Liver (tissue), 9 donors: ENCODE measurements around the gene PSORS1C1. TPM values are rescaled to one million over a fixed set of nuclear protein-coding genes. Genes with fewer than 3 reads are reported as not detected.
A peak's percentile ranks its signal among the peaks of the same experiment; 100 is the strongest.

Experiments used
- DNase-seq: peaks from one replicate; pipeline ENCODE4 v3.0.0-alpha.2; 2017; ENCODE audit warnings: low spot score
- H3K27ac ChIP-seq, 2 donors: one replicate each; pipeline ENCODE4 v1.7.0; 2013; ENCODE audit warnings: inconsistent platforms in 2 of 2, low read length in 2 of 2, control low read depth in 1 of 2, low read depth in 1 of 2, mild to moderate bottlenecking in 1 of 2
- H3K27me3 ChIP-seq, 4 donors: one replicate each; pipeline versions ENCODE4 v1.6.1 to v1.7.0; 2013; ENCODE audit warnings: low read length in 3 of 4, inconsistent platforms in 1 of 4, mild to moderate bottlenecking in 1 of 4, moderate library complexity in 1 of 4; ENCODE audit not compliant: control insufficient read depth in 4 of 4, insufficient read depth in 4 of 4
- H3K36me3 ChIP-seq, 4 donors: one replicate each; pipeline versions ENCODE4 v1.6.1 to v1.7.0; 2013; ENCODE audit warnings: low read length in 3 of 4, mild to moderate bottlenecking in 3 of 4, low read depth in 1 of 4, moderate library complexity in 1 of 4; ENCODE audit not compliant: control insufficient read depth in 4 of 4, insufficient read depth in 3 of 4
- H3K4me1 ChIP-seq, 4 donors: one replicate each; pipeline versions ENCODE4 v1.6.1 to v1.7.0; 2013; ENCODE audit warnings: low read length in 3 of 4, mild to moderate bottlenecking in 3 of 4, moderate library complexity in 1 of 4; ENCODE audit not compliant: control insufficient read depth in 4 of 4, insufficient read depth in 4 of 4
- H3K4me3 ChIP-seq, 3 donors: one replicate each; pipeline versions ENCODE4 v1.6.1 to v1.7.0; 2013; ENCODE audit warnings: low read length in 3 of 3, control low read depth in 1 of 3, low read depth in 1 of 3, mild to moderate bottlenecking in 1 of 3
- H3K9ac ChIP-seq, 2 donors: one replicate each; pipeline ENCODE4 v1.7.0; 2013; ENCODE audit warnings: low read length in 2 of 2, mild to moderate bottlenecking in 2 of 2, moderate library complexity in 2 of 2, control low read depth in 1 of 2, low read depth in 1 of 2
- H3K9me3 ChIP-seq, 4 donors: one replicate each; pipeline versions ENCODE4 v1.6.1 to v1.7.0; 2013; ENCODE audit warnings: low read length in 3 of 4; ENCODE audit not compliant: control insufficient read depth in 4 of 4
- EGR1 ChIP-seq, 2 donors: IDR thresholded peaks; 2 replicates each; pipeline ENCODE4 v1.6.1; 2016 to 2018; ENCODE audit warnings: antibody characterized with exemption in 2 of 2, low read depth in 2 of 2
- FOXA1 ChIP-seq: IDR thresholded peaks from 2 replicates; pipeline ENCODE4 v1.6.1; 2016; ENCODE audit warnings: antibody characterized with exemption
- FOXA2 ChIP-seq: IDR thresholded peaks from 2 replicates; pipeline ENCODE4 v1.6.1; 2016; ENCODE audit warnings: antibody characterized with exemption
- GABPA ChIP-seq, 2 donors: IDR thresholded peaks in 1 of 2; conservative IDR thresholded peaks in 1 of 2; 2 replicates each; pipeline ENCODE4 v1.6.1; 2016; ENCODE audit warnings: antibody characterized with exemption in 2 of 2, mild to moderate bottlenecking in 1 of 2, moderate library complexity in 1 of 2
- HNF4A ChIP-seq, 2 donors: conservative IDR thresholded peaks; 2 replicates each; pipeline ENCODE4 v1.6.1; 2016; ENCODE audit warnings: antibody characterized with exemption in 2 of 2, mild to moderate bottlenecking in 2 of 2
- HNF4G ChIP-seq: IDR thresholded peaks from 2 replicates; pipeline ENCODE4 v1.6.1; 2016; ENCODE audit warnings: antibody characterized with exemption
- JUND ChIP-seq, 2 donors: IDR thresholded peaks; 2 replicates each; pipeline ENCODE4 v1.6.1; 2016; ENCODE audit warnings: antibody characterized with exemption in 2 of 2
- NR2F2 ChIP-seq: IDR thresholded peaks from 2 replicates; pipeline ENCODE4 v1.6.1; 2016; ENCODE audit warnings: antibody characterized with exemption
- RAD21 ChIP-seq, 2 donors: IDR thresholded peaks; 2 replicates each; pipeline ENCODE4 v1.6.1; 2016; ENCODE audit warnings: antibody characterized with exemption in 2 of 2, mild to moderate bottlenecking in 2 of 2
- RXRA ChIP-seq, 2 donors: IDR thresholded peaks; 2 replicates each; pipeline ENCODE4 v1.6.1; 2017 to 2018; ENCODE audit warnings: antibody characterized with exemption in 2 of 2, mild to moderate bottlenecking in 1 of 2
- SP1 ChIP-seq: IDR thresholded peaks from 2 replicates; pipeline ENCODE4 v1.6.1; 2018; ENCODE audit warnings: antibody characterized with exemption, mild to moderate bottlenecking
- TAF1 ChIP-seq: conservative IDR thresholded peaks from 2 replicates; pipeline ENCODE4 v1.6.1; 2016; ENCODE audit warnings: antibody characterized with exemption, mild to moderate bottlenecking
- YY1 ChIP-seq: IDR thresholded peaks from 2 replicates; pipeline ENCODE4 v1.6.1; 2016; ENCODE audit warnings: antibody characterized with exemption, mild to moderate bottlenecking
- WGBS: extraction: QIAGEN DNeasy Blood & Tissue Kit; methylation state at CpG from one replicate; pipeline ENCODE4 v1.1.7; 2013; 5-methylcytosine and 5-hydroxymethylcytosine counted together
- polyA plus RNA-seq, 2 donors: library from polyadenylated mRNA; stranded (reverse) in 1 of 2; unstranded in 1 of 2; fragments of 200-250 nt in 1 of 2; fragments of >200 nt in 1 of 2; fragmentation: Nextera tagmentation in 1 of 2; extraction: Ambion mirVana in 1 of 2; gene quantifications; one replicate each; pipeline versions ENCODE4 v1.2.1 to v1.2.3, GENCODE V29; 2013 to 2015
- total RNA-seq, 2 donors: library from RNA; depleted of rRNA; stranded (reverse); fragments of >200 nt; gene quantifications; one replicate each; pipeline ENCODE4 v1.2.3, GENCODE V29; 2014
- TF ChIP-seq, protein P1 (sequence below): IDR thresholded peaks from 2 replicates; pipeline ENCODE4 v1.6.1; 2016; ENCODE audit warnings: antibody characterized with exemption
- TF ChIP-seq, protein P2 (sequence below): IDR thresholded peaks from 2 replicates; pipeline ENCODE4 v1.6.1; 2016; ENCODE audit warnings: antibody characterized with exemption
- TF ChIP-seq, protein P3 (sequence below): IDR thresholded peaks from 2 replicates; pipeline ENCODE4 v1.6.1; 2016; ENCODE audit warnings: antibody characterized with exemption
- TF ChIP-seq, protein P4 (sequence below): fragments of 150-350 bp; IDR thresholded peaks from 2 replicates; pipeline ENCODE4 v1.5.1; 2017; ENCODE audit warnings: improper control_type of control experiment, low read depth, low read length; ENCODE audit not compliant: missing input control
- TF ChIP-seq, protein P5 (sequence below): IDR thresholded peaks from 2 replicates; pipeline ENCODE4 v1.6.1; 2016; ENCODE audit warnings: antibody characterized with exemption, mild to moderate bottlenecking
- donor health status: healthy.
- donor health status: healthy.
- donor health status: healthy.
- donor health status: healthy.
- donor health status: healthy.

Gene PSORS1C1
- total and polyA plus RNA-seq, 4 donors: under 0.01 to 0.08 TPM; not detected in 2

- H3K9me3 ChIP-seq: no peaks in the 10 kb centered on the region
- 11% methylated on average over 14 of the region's 14 CpGs for WGBS
Measured at GRCh38 chr6:31087494-31088089, 27.0 kb upstream of the PSORS1C1 start.

DNA sequence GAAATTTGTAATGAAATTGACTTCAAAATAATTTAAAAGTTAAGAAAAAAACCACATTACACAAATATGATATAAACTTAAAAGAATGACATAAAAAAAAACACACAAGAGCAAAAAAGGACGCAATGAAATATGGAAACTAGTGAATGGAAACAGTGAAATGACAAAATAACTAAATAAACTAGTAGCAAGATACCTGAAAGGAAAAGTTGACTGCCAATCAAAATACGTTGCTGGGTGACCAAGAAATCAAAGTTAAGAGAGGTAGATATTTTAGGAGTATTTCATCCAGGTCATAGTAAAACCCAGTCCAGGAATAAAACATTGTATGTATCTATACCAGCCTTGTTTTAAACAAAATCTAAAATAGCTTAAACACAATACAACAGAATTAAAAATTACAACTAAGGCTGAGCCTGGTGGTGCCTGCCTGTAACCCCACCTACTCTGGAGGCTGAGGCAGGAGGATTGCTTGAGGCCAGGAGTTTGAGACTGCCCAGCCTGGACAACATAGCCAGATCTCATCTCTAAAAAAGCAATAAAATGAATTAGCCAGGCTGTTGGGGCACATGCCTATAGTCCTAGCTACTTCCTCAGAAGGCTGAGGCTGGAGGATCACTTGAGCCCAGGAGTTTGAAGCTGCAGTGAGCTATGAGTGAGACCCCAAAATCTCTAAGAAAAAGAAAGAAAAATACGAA lies 24.2 kb upstream of the PSORS1C1 start:
- Histone ChIP-seq H3K9me3 (no peaks in the 10 kb centered on the region), H3K4me1 (peaks cover 0 to 1% (median 0%) of the 10 kb centered on the region in 4 donors), H3K27ac (no peak overlapping the region), H3K36me3 (no peaks in the 10 kb centered on the region), H3K9ac (no peak overlapping the region), H3K4me3 (no peak overlapping the region), H3K27me3 (no peaks in the 10 kb centered on the region)
- no peak for TF ChIP-seq FOXA2
- no peak for TF ChIP-seq EGR1 (IDR thresholded peaks at IDR 0.05; ENCODE audit: low read depth in 2 of 2)
- no peak for TF ChIP-seq SP1
- TF ChIP-seq, protein P1, sequence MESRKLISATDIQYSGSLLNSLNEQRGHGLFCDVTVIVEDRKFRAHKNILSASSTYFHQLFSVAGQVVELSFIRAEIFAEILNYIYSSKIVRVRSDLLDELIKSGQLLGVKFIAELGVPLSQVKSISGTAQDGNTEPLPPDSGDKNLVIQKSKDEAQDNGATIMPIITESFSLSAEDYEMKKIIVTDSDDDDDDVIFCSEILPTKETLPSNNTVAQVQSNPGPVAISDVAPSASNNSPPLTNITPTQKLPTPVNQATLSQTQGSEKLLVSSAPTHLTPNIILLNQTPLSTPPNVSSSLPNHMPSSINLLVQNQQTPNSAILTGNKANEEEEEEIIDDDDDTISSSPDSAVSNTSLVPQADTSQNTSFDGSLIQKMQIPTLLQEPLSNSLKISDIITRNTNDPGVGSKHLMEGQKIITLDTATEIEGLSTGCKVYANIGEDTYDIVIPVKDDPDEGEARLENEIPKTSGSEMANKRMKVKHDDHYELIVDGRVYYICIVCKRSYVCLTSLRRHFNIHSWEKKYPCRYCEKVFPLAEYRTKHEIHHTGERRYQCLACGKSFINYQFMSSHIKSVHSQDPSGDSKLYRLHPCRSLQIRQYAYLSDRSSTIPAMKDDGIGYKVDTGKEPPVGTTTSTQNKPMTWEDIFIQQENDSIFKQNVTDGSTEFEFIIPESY: no peak
- no peak for TF ChIP-seq JUND (IDR thresholded peaks at IDR 0.05)
- TF ChIP-seq, protein P2, sequence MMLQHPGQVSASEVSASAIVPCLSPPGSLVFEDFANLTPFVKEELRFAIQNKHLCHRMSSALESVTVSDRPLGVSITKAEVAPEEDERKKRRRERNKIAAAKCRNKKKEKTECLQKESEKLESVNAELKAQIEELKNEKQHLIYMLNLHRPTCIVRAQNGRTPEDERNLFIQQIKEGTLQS: no peak
- TF ChIP-seq NR2F2: no peak
- TF ChIP-seq, protein P3, sequence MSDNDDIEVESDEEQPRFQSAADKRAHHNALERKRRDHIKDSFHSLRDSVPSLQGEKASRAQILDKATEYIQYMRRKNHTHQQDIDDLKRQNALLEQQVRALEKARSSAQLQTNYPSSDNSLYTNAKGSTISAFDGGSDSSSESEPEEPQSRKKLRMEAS: no peak
- TF ChIP-seq, protein P4, sequence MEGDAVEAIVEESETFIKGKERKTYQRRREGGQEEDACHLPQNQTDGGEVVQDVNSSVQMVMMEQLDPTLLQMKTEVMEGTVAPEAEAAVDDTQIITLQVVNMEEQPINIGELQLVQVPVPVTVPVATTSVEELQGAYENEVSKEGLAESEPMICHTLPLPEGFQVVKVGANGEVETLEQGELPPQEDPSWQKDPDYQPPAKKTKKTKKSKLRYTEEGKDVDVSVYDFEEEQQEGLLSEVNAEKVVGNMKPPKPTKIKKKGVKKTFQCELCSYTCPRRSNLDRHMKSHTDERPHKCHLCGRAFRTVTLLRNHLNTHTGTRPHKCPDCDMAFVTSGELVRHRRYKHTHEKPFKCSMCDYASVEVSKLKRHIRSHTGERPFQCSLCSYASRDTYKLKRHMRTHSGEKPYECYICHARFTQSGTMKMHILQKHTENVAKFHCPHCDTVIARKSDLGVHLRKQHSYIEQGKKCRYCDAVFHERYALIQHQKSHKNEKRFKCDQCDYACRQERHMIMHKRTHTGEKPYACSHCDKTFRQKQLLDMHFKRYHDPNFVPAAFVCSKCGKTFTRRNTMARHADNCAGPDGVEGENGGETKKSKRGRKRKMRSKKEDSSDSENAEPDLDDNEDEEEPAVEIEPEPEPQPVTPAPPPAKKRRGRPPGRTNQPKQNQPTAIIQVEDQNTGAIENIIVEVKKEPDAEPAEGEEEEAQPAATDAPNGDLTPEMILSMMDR: no peak
- TF ChIP-seq TAF1: no peak
- no peak for TF ChIP-seq FOXA1
- TF ChIP-seq HNF4G: no peak
- TF ChIP-seq GABPA (IDR thresholded peaks at IDR 0.05 in 1 of 2, conservative IDR thresholded peaks at IDR 0.05 in 1 of 2): no peak
- no peak for TF ChIP-seq RXRA (IDR thresholded peaks at IDR 0.05)
- TF ChIP-seq, protein P5, sequence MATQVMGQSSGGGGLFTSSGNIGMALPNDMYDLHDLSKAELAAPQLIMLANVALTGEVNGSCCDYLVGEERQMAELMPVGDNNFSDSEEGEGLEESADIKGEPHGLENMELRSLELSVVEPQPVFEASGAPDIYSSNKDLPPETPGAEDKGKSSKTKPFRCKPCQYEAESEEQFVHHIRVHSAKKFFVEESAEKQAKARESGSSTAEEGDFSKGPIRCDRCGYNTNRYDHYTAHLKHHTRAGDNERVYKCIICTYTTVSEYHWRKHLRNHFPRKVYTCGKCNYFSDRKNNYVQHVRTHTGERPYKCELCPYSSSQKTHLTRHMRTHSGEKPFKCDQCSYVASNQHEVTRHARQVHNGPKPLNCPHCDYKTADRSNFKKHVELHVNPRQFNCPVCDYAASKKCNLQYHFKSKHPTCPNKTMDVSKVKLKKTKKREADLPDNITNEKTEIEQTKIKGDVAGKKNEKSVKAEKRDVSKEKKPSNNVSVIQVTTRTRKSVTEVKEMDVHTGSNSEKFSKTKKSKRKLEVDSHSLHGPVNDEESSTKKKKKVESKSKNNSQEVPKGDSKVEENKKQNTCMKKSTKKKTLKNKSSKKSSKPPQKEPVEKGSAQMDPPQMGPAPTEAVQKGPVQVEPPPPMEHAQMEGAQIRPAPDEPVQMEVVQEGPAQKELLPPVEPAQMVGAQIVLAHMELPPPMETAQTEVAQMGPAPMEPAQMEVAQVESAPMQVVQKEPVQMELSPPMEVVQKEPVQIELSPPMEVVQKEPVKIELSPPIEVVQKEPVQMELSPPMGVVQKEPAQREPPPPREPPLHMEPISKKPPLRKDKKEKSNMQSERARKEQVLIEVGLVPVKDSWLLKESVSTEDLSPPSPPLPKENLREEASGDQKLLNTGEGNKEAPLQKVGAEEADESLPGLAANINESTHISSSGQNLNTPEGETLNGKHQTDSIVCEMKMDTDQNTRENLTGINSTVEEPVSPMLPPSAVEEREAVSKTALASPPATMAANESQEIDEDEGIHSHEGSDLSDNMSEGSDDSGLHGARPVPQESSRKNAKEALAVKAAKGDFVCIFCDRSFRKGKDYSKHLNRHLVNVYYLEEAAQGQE: no peak
- no peak for TF ChIP-seq YY1
- no peak for TF ChIP-seq RAD21 (IDR thresholded peaks at IDR 0.05)
- no peak for TF ChIP-seq HNF4A (conservative IDR thresholded peaks at IDR 0.05)
- DNase-seq: no peak
- 86% methylated on average over 3 of the region's 3 CpGs for WGBS

More at GRCh38 chr6:31087494-31088089, 27.0 kb upstream of the PSORS1C1 start:
- TF ChIP-seq, protein P4: peak; percentile 84
- no peak for TF ChIP-seq EGR1 (IDR thresholded peaks at IDR 0.05; ENCODE audit: low read depth in 2 of 2)
- TF ChIP-seq JUND (IDR thresholded peaks at IDR 0.05): peak in 1 of 2 donors; percentile 47
- TF ChIP-seq HNF4A (conservative IDR thresholded peaks at IDR 0.05): no peak
- TF ChIP-seq FOXA1: no peak
- TF ChIP-seq RAD21 (IDR thresholded peaks at IDR 0.05): peak; percentile 85 to 86
- Histone ChIP-seq H3K9ac (no peak overlapping the region), H3K27ac (no peak overlapping the region), H3K36me3 (no peaks in the 10 kb centered on the region), H3K27me3 (no peaks in the 10 kb centered on the region), H3K4me3 (no peak overlapping the region), H3K4me1 (peaks cover 0 to 1% (median 0%) of the 10 kb centered on the region in 4 donors)
- peak; percentile 81 for DNase-seq
